HFF-Myc (cell line): Measurements from ENCODE around the gene GOLGA8H.
"Not testable (repeated sequence)": the region's sequence is repeated elsewhere in the genome, so short reads cannot be mapped to it uniquely, and the experiment has no call there.

Experiments
- DNase-seq: peaks from one replicate; pipeline ENCODE4 v3.0.0-alpha.2; 2011; ENCODE audit warnings: low read depth; ENCODE audit errors: extremely low read depth
- H3K4me3 ChIP-seq: replicated peaks from 2 replicates; pipeline ENCODE4 v1.5.1; 2011; ENCODE audit warnings: low read depth, mild to moderate bottlenecking, control low read depth, low read length
- CTCF ChIP-seq: IDR thresholded peaks from 2 replicates; pipeline ENCODE4 v1.5.1; 2012; ENCODE audit warnings: mild to moderate bottlenecking, low read depth, low read length, control low read depth; ENCODE audit errors: missing control alignments

The GOLGA8H gene

DNA sequence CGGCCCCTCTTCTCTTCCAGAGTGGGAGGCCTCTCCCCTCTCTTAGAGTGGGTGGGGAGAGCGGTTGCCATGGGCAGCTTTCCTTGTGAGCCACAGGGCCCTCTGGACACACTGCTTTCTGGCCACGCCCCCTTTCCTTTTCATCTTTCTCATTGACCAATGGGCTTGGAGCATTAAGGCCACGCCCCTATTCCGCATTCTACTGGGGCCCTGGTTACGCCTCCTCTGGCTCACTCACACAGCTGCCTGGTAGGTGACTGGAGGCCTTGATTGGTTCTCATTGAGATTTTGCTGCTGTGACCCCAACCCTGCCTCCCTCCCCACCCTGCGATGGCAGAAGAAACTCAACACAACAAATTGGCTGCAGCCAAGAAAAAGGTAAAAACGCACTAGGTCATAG is at the start of gene GOLGA8H:
TSS of gene GOLGA8H (plus strand) at position 233 of the 400 bp plus-strand sequence. CDS start at position 331, 98 bp downstream.
- DNase-seq, H3K4me3 ChIP-seq: not testable (repeated sequence)

DNA sequence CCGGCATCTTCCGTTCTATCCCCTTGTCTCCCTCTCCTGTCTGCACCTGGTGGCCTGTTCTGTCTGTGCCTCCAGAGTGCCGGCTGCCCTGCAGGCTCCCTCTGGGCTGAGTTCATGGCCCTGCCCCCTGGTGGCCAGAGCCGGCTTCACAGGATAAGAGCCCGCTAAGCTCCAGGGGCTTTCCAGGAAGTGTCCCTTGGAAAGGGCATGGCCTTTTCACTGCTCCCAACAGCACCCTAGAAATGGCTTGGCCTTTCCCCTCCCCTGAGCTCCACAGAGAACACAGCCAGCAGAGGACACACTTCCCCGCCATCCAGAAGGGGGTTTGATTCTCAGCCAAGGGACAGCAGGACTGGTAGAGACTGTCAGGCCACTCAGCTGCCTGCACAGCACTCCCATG is 36.9 kb upstream of the GOLGA8H start:
- DNase-seq = not testable (repeated sequence)

GRCh38 chr15:30573012-30573491 is 30.8 kb upstream of the GOLGA8H start:
- H3K4me3 ChIP-seq, DNase-seq: not testable (repeated sequence)

More for the DNA sequence above, 36.9 kb upstream of the GOLGA8H start:
- H3K4me3 ChIP-seq = not testable (repeated sequence)

- not testable (repeated sequence) for H3K4me3 ChIP-seq, DNase-seq
These were observed 24.3 kb upstream of the GOLGA8H start for GRCh38 chr15:30579394-30579970.

DNA sequence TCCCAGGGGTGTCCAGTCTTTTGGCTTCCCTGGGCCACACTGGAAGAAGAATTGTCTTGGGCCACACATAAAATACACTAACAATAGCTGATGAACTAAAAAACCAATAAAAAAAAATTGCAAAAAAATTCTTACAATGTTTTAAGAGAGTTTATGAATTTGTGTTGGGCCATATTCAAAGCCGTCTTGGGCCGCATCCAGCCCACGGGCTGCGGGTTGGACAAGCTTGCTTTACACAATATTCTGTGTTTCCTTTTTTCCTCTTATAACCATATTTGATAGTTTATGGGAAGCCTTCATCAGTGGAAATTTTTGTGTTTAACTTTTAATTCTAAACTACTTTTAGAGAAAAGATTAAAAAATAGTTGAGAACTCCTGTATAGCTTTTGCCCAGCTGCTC is 23.1 kb upstream of the GOLGA8H start:
- not testable (repeated sequence) for H3K4me3 ChIP-seq, DNase-seq

DNA sequence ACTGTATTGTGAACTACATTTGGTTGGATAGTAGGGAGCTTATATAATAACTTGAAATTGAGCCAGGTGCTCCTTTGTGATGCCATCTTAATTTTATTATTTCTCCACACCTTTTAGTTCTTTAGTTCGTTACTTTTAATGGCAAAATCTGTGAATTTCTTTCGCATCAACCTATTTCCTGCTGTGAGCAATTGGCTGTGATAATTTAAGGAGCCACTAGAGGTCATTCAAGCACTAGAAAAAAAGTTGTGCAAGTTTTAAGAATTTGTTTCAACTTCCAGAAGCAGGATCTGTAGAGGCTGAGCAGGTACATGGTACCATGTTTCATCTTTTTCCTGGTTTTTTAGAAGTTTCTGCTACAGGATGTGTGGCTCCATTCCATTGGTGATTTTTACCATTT is 4.9 kb upstream of the GOLGA8H start:
- DNase-seq, H3K4me3 ChIP-seq: not testable (repeated sequence)

DNA sequence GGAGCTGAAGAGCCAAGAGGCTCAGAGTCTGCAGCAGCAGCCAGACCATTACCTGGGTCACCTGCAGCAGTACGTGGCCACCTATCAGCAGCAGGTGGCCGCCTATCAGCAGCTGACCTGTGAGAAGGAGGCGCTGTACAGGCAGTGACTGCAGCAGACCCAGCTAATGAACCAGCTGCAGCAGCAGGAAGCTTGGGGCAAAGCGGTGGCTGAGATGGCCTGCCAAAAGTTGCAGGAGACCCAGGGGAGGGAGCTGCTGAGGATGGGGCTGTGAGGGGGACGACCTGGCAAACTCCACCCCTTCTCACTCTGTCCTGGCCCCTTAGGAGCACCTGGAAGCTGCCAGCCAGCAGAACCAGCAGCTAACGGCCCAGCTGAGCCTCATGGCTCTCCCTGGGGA is 8.4 kb downstream of the GOLGA8H start:
- H3K4me3 ChIP-seq, DNase-seq: not testable (repeated sequence)

GRCh38 chr15:30621342-30621741 is 17.5 kb downstream of the GOLGA8H start:
- H3K4me3 ChIP-seq, DNase-seq: not testable (repeated sequence)

GRCh38 chr15:30625436-30626193 is 21.8 kb downstream of the GOLGA8H start, which contains the start of gene ARHGAP11B:
ARHGAP11B (plus strand) TSS chr15:30626128.
- peak; percentile 95 for DNase-seq

DNA sequence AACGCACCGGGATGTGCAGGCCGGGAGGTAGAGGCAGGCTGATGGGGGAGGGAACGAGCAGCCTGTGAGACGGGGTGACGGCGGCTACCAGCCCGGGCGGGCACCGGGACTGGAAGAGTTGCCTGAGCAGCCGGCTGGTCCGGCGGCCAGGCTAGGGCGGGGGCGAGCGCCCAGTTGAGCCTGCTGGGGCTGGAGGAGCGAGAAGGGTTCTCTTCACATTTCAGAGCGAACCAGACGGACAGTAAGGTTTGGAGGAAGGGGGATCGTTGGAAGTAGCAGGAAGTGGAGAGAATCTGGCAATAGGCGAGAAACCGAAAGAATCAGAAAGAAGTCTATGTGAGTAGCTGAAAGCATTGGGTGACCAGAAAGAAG is 22.4 kb downstream of the GOLGA8H start:
- not testable (repeated sequence) for DNase-seq
- peak overlapping the region; percentile 68 for H3K4me3 ChIP-seq

More at GRCh38 chr15:30625436-30626193, 21.8 kb downstream of the GOLGA8H start, which contains the start of gene ARHGAP11B:
- H3K4me3 ChIP-seq = peak within 1 kb of the TSS; percentile 68

DNA sequence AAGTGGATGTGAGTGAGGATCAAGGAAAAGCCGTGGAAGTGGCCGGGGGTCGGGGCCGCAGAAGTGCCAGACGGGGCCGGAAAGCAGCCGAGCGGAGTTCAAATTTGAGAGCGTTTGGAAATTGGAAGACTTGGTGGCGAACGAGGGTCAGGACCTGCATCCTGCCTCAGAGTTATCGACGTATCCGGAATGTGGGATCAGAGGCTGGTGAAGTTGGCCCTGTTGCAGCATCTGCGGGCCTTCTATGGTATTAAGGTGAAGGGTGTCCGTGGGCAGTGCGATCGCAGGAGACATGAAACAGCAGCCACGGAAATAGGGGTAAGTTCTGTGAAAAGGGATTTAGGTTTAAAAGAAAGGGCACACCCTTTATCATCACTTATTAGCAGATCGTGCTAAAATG is 22.8 kb downstream of the GOLGA8H start:
- not testable (repeated sequence) for DNase-seq
- peak overlapping the region; percentile 68 for H3K4me3 ChIP-seq

GRCh38 chr15:30650012-30650929 is 46.4 kb downstream of the GOLGA8H start:
- TF ChIP-seq CTCF = no peak
- no peak for DNase-seq
- H3K4me3 ChIP-seq = no peak overlapping the region
